GM19328 (cell line): ENCODE data around the gene GNAZ.
"Not testable (repeated sequence)": the region's sequence is repeated elsewhere in the genome, so short reads cannot be mapped to it uniquely, and the experiment has no call there.

Experiments
- ATAC-seq: cut with Tn5 transposase; IDR thresholded peaks from one replicate; pipeline ENCODE4 v1.9.1; 2021; ENCODE audit warnings: mild to moderate bottlenecking, moderate library complexity; ENCODE audit not compliant: unreplicated experiment

GNAZ gene

DNA sequence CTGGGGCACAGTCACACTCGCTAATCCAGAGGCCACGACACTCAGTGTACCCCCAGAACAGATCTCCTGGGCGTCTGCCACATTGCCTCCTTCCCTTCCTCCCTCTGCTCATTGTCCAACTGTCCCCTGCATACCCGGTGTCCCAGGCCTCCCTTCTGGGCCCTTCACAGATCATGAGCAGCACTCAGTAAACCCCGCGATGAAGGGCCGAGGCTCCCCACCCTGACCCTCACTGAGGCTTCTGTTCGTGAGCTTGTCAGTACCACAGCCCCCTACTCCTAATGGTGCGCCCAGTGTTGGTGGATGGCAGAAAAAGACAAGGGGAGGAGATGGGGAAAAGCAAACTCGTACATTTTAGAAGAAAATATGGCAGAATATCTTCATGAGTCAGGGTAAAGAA, 58.8 kb downstream of the GNAZ start:
- no peak for ATAC-seq

DNA sequence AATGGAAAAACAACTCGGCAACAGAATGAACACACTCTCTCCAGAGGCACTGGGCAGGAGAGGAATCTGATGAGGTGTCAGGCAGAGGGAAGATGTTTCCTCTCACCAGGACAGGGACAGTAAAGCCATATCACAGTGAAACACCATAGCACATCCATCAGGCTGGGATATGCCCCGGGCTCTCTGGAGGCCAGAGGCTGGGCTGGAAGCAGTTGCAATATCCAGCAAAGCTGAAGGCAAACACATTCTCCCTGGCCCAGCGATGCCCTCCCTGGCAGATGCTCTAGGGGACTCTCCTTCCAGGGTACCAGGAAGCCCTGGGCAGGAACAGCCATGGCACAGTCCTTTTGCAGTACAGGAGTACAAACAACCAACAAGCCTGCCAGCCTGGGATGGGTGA, 60.4 kb downstream of the GNAZ start:
- ATAC-seq, result no peak

DNA sequence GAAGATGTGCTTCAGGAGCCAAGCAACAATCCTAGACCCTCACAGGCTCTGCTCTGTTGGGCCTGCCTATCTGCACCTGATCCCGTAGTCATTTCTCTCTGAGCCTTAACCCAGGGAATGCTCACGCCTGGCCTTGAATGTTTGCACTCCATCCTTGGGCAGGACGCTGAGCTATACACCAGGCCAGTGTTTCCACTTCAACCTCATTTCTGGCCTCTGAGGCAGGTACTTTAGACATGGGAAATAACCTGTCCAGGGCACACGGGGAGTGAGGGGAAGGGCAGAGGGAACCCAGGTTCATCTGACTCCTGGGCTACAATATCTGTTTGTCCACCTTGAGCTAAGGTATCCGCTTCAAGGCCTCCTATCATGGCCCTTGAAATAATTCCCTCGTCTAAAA, 61.6 kb downstream of the GNAZ start:
- no peak for ATAC-seq

DNA sequence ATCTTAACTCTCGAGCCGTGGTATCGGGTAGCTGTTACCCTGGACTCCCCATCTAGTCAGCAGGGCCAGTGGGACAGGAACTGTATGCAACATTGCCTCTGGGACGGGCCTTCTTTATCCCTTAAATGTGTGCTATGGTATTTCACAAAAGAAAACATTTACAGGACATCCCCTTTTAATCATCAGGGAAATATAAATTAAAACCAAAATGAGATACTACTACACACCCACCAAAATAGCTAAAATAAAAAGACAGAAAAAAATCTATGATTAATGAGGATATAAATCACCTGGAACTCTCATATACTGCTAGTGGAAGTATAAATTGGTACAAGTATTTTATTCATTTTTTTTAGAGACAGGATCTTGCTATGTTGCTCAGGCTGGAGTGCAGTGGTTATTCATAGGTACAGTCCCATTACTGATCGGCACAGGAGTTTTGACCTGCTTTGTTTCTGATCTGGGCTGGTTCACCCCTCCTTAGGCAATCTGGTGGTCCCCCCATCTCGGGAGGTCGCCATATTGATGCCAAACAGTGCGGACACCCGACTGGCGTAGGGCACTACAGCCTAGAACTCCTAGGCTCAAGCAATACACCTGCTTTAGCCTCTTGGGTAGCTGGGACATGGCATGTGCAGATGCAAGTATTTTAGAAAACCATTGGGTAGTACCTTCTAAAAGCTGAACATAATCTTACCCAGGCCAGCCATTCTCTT, 62.2 kb downstream of the GNAZ start:
- no peak for ATAC-seq

DNA sequence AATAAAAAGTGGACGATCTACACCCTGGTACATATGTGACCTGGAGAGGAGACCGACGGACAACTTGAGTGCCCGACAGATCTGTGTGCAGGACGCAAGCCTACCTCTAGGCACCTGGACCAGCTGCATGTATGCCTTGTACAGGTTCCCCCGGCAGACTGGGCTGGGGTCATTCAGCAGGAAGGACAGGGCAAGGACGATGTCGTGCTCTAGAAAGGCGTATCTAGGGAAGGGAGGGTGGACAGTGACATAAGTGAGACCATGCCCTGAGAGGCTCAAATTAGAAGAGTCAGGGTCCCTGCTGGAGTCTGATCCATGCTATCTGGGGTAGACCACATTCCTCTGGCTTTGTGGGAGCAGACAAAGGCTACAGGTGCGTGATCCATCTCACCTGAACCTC, 63.6 kb downstream of the GNAZ start:
- no peak for ATAC-seq

DNA sequence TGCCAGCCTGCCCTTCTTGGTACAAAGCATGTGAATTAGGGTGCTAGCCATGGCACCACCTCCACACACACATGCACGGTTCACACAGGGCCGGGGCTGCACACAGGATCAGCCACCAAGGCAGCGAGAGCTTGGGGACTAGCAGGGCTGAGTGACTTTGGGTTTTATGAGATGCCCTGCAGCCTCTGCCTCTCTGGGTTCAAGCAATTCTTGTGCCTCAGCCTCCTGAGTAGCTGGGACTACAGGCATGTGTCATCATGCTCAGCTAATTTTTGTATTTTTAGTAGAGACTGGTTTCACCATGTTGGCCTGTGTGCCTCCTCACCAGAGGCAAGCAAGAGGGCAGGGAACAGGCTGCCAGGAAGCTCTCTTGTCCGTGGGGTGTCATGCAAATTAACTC, 66.7 kb downstream of the GNAZ start:
- ATAC-seq, result not testable (repeated sequence)

DNA sequence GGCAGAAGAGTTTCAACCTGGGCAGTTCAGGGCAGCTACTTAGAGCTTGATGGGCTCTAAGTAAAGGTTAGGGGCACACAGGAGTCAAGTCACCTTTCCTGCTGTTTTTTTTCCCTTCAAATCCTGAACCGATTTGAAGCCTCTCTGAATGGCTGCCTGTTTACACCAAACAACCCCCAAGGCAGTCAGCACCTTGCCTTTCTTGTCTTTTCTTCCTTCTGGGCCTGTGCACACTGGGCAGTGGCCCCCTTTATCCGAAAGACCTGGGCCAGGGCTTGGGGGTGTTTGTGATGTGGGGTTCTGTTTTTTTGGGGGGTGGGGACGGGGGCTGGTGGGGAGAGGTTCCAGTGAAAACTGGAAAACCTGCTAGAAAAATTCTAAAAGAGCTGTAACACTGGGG, 67.1 kb downstream of the GNAZ start:
- ATAC-seq, result no peak

DNA sequence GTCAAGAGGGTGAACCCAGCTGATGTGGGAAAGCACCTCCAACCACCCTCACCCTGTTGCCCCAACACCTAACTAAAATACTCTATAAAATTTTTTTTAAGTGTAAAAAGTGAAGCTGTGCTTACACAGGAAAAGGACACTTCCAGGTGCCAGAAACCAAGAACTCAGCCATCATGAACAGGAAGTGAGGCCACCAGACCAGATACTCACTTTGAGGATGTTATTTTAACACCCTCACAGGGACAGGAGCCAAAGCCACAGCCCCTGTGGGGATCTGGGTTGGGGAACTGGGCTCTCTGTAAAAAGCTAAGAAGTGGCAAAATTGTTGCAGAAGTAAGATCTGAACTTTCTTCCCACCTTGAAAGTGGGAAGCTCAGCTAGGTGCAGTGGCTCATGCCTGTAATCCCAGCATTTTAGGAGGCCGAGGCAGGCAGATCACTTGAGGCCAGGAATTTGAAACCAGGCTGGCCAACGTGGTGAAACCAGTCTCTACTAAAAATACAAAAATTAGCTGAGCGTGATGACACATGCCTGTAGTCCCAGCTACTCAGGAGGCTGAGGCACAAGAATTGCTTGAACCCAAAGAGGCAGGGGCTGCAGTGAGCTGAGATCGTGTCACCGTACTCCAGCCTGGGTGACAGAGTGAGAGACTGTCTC, 67.7 kb downstream of the GNAZ start:
- no peak for ATAC-seq

DNA sequence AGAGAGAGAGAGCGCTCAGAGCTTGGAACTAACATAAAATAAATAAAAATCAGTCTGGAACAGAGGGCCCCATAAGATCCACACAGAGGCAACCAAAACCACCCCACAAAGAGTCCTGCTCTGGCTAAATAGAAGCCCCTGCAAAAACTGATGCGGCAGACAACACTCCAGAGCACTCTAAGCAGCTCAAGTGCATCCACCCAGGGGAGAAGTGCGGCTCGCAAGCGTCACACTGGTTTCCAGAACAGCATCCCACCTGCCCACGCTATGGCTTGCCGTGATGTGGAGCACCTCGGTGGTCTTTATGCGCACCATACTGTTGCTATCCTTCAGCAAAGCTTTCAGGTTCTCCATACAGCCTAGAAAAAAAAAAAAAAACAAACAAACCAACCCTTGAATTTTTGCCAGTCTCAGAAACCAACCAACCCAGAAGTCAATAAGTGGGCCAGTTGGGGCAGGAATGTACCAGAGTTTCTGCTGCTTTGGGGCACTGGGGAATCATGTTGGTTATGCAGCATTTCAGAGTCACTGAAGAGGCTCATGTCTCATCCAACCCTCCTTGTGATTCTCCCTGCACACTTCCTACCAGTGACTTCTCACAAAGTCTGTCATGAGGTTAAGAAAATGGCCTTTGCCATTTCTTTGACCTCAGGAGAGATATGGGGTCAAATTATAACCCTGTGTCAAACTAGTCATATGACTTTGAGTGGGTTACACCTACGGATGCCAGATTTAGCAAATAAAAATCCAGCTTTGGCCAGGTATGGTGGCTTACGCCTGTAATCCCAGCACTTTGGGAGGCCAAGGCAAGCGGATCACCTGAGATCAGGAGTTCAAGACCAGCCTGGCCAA, 68.5 kb downstream of the GNAZ start:
- no peak for ATAC-seq

DNA sequence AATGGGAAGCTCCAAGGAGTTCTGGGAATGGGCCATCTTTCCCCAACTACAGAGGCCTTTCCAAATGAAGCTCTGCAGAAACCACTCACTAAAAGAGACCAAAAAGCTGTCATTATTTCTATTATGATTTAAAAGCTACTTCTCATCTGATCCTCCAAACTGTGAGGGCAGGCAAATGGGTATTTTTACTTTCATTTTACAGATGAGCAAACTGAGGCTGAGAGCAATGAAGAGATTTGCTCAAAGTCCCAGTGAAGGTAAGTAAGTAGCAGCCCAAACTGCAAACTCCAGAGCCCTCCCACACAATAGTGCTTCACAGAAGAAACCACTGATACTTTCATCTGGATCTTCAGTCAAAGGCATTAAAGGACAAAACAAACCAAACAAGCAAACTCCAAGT, 70.1 kb downstream of the GNAZ start:
- no peak for ATAC-seq

DNA sequence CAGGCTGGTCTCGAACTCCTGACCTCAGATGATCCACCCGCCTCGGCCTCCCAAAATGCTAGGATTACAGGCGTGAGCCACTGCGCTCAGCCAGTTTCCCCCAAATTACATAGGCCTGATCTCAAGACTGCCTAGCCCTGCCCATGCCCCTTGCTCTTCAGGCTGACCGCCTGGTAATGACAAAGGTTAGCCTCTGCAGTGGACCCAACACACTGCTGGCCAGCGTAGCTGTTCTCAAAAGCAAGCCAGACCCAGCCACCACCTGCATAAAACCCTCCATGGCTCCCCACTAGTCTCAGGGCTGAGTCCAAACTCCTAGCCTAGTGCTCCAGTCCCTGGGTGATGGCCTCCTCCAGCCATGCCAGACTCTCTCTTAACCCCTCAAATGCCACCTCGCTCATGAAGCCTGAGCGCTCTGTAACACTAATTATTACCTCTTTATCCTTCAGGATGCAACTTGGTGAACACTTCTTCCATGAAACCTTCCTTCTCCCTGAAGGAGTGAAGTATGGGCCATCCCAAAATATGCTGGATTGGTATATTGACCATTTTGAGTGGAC, 72.3 kb downstream of the GNAZ start:
- ATAC-seq, result no peak

DNA sequence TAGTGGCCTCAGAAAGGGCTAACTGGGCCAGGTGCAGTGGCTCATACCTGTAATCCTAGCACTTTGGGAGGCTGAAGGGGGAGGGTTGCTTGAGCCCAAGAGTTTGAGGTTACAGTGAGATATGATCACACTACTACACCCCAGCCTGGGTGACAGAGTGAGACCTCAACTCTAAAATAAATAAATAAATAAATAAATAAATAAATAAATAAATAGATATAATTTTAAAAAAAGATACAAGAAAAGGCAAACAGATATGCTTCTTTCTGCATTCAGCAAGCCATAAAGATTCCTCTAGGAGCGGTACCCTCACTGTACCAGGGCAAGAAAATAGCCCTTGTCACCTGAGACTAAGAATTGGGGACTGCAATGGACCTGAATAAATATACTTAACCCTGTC, 72.8 kb downstream of the GNAZ start:
- ATAC-seq, result no peak

DNA sequence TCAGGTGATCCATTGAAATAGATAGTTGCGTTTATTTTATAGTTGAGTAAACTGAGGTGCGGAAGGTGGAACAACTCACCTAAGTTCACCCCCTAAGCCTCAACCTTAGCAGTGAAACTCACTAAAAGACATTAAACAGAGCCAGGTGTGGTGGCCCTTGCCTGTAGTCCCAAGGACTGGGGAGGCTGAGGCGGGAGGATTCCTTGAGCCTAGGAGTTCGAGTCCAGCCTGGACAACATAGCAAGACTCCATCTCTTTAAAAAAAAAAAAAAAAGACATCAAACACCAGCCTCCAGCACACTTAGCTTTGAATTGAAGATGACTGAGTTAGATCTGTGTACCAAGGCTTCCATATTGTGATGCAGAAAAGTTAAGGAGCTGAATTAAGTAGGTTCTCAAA, 74.1 kb downstream of the GNAZ start:
- no peak for ATAC-seq

DNA sequence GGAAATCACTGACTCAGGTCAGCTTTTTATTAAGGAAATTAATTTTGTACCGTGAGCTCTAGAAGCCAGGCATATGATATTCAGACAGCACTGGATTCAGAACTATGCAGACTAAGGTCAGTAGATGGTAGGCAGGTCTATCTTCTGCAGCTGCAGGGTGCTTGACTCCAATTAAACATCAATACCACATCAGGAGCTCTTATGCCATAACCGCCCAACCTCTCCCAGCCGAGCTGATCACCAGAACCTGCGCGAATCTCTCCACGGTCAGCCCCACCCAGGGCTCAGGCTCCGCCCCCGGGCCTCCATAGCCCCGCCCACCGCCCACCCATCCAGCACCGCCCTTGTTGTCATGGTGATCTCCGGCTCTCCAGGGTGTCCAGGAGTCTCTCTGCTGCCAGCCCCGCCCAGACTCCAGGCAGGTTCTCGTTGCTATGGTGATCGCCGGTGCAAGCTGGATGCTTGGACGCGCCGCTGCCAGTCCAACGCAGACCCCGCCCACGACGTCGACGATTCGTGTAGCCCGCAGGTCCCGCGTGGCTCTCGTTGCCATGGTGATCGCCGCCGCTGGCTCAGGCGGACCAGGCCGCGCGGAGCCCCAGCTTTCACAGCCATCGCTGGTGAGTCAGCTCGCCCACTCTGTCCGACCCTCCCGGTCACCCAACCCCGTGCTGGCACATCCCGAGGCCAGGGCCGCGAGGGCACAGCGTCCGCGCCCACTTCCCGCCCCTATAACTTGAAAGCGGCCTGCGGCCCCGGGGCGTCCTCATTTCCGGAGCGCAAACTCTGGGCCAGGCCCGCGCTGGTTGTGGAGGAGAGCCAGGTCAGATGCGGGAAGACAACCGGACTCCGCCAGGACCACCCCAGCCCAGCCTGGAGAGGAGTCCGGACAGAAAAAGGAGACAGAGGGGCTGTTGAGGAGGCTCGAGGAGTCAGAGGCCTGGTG, 74.9 kb downstream of the GNAZ start, which contains the start of gene RAB36:
Gene RAB36 (plus strand): TSS at position 546 of the 946 bp plus-strand sequence. CDS start 1,140 bp downstream, outside the sequence.
- ATAC-seq, result no peak

DNA sequence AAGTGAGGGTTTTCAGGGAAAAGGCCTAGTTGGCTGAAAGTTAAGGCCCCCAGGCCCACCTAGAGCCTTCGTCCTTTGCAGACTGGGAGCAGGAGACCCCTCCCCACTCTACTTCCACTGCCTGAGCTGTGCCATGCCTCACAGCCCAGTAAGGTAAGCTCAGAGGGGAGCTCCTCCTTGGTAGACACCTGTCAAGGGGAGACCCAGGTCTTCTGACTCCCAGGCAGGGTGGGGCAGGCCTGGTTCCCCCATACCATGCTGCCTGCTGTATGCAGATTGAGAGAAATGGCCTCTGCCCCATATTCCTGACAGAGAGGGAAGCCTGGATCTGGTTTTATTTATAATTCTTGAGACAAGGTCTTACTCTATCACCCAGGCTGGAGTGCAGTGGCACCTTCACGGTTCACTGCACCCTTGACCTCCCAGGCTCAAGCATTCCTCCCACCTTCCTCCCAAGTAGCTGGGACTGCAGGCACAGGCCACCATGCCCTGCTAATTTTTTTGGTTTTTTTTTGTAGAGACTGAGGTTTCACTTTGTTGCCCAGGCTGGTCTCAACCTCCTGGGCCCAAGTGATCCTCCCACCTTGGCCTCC, 75.7 kb downstream of the GNAZ start:
- ATAC-seq, result no peak

DNA sequence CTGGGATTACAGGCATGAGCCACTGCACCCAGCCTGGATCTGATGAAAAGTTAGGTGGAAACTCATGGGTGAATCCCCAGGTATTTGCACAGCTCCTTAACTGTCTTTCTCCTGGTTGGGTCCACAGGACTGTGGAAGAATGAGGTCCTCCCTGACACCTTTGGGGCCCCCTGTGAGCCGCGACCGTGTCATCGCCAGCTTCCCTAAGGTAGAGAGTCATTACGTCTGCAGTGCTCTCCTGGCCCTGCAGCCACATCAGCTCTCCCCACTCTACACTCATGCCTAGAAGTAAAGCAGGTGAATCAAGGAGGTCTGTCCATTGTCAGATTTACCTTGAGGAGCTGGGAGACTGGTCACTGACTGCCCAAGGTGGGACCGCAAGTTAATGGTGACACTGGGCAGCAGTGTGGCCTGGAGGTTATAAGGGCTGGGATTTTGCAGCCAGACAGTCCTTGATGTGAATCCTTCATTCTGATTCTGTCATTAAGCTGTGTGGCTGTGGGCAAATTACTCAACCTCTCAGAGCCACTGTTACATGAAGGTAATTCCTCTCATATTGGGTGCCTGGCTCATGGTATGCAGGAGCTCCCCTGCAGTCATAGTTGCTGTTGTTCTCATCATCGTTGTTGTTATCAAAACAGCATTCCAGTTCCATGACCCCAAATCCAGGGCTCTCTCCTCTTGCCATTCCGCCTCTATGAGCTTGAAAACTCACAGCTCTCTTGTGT, 76.3 kb downstream of the GNAZ start:
- ATAC-seq, result no peak

DNA sequence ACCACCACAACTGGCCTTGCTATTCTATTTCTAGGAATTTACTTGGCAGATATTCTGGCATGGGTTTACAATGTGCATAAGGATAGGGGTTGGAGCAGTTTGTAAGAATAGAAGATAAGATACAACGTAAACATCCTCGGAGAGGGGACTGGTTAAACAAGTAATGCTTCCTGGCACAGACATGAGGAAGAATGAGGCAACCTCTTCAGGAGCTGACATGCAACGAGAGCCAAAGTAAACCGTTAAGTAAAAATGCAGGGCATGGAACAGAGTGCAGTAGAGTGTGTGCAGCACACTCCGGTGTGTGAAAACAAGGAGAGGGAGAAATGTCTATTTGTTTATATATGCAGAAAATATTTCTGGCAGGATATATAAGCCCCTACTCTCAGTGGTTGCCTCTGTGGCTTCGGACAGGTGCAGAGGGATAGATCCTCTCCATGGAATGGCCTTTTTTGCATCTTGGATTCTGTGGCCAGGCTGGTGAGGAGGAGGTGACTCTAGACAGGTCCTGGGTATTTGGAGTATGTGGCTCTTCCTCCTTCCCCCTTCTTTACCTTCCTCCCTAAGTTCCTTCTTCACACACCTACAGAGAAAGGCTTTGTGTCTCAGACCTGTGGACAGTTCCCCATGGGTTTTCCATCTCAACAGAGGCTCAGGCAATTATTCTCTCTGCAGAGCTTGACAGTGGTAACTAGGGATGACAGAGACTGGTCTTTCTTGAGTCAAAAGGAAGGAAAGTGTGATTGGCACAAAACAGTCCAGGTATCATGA, 77.5 kb downstream of the GNAZ start:
- no peak for ATAC-seq

DNA sequence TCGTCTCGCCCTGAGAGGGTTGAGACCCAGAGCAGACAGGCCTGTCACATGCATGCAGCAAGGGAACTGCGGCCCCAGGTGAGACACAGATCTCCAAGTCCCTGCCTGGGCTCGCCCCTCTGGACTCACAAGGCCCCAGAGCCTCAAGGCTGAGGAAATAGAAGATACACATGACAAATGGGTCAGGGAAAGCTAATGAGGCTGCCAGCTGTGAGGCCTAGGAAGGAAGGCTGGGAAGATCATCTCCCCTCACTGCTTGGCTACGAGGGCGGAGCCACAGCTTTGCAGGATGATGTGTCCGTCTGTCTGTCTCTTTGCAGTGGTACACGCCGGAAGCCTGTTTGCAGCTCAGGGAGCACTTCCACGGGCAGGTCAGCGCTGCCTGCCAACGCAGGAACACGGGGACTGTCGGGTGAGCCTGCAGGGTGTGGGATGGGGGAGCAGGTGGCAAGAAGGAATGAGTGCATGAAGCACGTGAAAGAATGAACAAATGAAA, 79.5 kb downstream of the GNAZ start:
- no peak for ATAC-seq
